Mononuclear cell (primary cell): ENCODE measurements around the gene ISCA2. TPM values are rescaled to one million over a fixed set of nuclear protein-coding genes. Genes with fewer than 3 reads are reported as not detected.

Experiments
- H3K27me3 ChIP-seq: 2 replicates; pipeline ENCODE4 v1.6.0; 2011; ENCODE audit warnings: low read length, control low read depth; ENCODE audit not compliant: insufficient read depth
- H3K4me1 ChIP-seq: 2 replicates; pipeline ENCODE4 v1.5.1; 2011; ENCODE audit warnings: mild to moderate bottlenecking, low read length, control low read depth; ENCODE audit not compliant: insufficient read depth
- H3K4me3 ChIP-seq: 2 replicates; pipeline ENCODE4 v1.5.1; 2011; ENCODE audit warnings: mild to moderate bottlenecking, low read length, moderate library complexity
- H3K9me3 ChIP-seq: 2 replicates; pipeline ENCODE4 v1.5.1; 2011; ENCODE audit warnings: low read depth, mild to moderate bottlenecking, control low read depth, low read length
- total RNA-seq: library from RNA; depleted of rRNA; stranded (reverse); fragments of >200 nt; gene quantifications from one replicate; pipeline ENCODE4 v1.2.3, GENCODE V29; 2012

The ISCA2 gene
- total RNA-seq, 1 donor, result 17.1 TPM

DNA sequence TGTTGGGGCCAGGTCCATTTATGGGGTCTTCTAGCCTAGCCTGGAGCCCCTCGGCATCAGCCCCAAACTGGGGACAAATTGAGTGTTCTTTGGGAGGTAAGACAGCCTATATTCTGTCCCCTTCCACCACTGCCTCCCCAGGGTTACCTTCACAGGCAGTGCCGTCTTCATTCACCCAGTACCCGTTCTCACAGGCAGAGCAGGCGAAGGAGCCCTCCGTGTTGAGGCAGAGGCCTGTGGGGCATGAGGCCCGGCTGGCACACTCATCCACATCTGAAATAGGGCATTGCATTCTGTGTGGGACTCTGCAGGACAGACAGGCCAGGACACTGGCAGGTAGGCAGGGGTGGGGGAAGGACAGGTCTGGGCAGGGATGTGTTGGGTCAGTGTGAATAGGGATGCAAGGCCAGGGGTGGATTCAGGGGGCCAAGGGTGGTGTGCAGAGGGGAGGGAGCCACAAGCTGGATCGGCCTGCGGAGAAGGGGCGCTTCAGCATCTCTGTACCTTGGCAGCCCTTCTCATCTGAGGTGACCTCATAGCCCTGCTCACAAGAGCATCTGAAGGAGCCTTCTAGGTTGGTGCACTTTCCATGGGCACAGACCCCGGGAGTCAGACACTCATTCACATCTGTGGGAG is 16.1 kb downstream of the ISCA2 start:
- H3K27me3 ChIP-seq, result no peaks in the 10 kb centered on the region
- H3K4me3 ChIP-seq, result no peak overlapping the region
- no peaks in the 10 kb centered on the region for H3K9me3 ChIP-seq
- H3K4me1 ChIP-seq, result peaks cover 8% of the 10 kb centered on the region

- H3K9me3 ChIP-seq, result no peaks in the 10 kb centered on the region
- no peaks in the 10 kb centered on the region for H3K27me3 ChIP-seq
- no peak overlapping the region for H3K4me3 ChIP-seq
- H3K4me1 ChIP-seq, result peaks cover 15% of the 10 kb centered on the region
These were observed 16.8 kb downstream of the ISCA2 start for GRCh38 chr14:74510223-74510931.

DNA sequence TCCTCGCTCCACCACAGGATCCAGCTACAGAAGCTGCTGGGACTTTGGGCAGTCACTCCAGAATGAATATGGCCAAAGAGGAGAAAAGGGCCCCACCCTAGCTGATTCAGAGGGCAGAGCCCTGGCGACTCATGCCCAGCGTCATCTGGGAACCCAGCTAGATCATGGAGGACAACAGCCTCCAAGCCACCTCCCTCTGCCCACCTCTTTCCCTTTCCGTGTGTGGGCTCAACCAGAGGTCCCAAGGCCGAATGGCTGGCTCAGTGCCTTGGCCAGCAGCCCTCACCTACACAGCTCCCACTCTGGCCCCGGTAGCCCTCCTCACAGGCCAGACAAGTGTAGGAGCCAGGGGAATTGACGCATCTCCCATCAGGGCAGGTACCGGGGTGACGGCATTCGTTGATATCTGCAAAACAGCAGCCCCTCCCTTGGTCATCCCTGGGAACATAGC is 17.4 kb downstream of the ISCA2 start:
- H3K4me1 ChIP-seq, result peaks cover 16% of the 10 kb centered on the region
- no peaks in the 10 kb centered on the region for H3K9me3 ChIP-seq
- no peak overlapping the region for H3K4me3 ChIP-seq
- no peaks in the 10 kb centered on the region for H3K27me3 ChIP-seq

GRCh38 chr14:74511966-74512830 is 18.6 kb downstream of the ISCA2 start:
- H3K4me1 ChIP-seq, result peaks cover 16% of the 10 kb centered on the region
- H3K27me3 ChIP-seq, result no peaks in the 10 kb centered on the region
- H3K4me3 ChIP-seq, result no peak overlapping the region
- H3K9me3 ChIP-seq, result no peaks in the 10 kb centered on the region

- Histone ChIP-seq H3K27me3 (no peaks in the 10 kb centered on the region), H3K4me1 (peaks cover 16% of the 10 kb centered on the region), H3K4me3 (no peak overlapping the region), H3K9me3 (no peaks in the 10 kb centered on the region)
These were observed 20.9 kb downstream of the ISCA2 start for GRCh38 chr14:74514471-74514941.

- no peak overlapping the region for H3K4me3 ChIP-seq
- no peaks in the 10 kb centered on the region for H3K27me3 ChIP-seq
- H3K9me3 ChIP-seq, result no peaks in the 10 kb centered on the region
- peaks cover 16% of the 10 kb centered on the region for H3K4me1 ChIP-seq
These were observed 22.4 kb downstream of the ISCA2 start for GRCh38 chr14:74515891-74516412.

GRCh38 chr14:74516451-74517160 is 23.0 kb downstream of the ISCA2 start:
- Histone ChIP-seq H3K4me1 (peaks cover 16% of the 10 kb centered on the region), H3K9me3 (no peaks in the 10 kb centered on the region), H3K4me3 (no peak overlapping the region)

DNA sequence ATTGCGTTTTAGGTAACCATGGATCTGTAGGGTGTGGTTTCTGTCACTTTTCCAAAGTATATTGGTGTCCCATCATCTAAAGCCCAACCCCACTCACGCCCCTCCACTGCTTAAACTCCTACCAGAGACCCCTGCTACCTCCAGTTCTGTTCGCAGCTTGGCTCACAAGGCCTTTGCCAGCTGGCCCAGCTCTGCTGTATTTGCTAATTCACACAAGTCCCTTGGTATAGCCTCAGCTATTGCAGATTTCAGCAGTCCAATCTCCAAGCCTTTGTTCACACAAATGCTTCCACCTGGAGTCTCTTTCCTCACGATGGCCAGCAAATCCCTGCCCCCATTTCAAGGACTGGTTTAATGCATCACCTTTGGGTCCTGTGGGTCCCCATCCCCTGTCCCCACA is 24.2 kb downstream of the ISCA2 start:
- Histone ChIP-seq H3K27me3 (no peaks in the 10 kb centered on the region), H3K4me1 (peaks cover 16% of the 10 kb centered on the region), H3K9me3 (no peaks in the 10 kb centered on the region), H3K4me3 (no peak overlapping the region)

More at GRCh38 chr14:74516451-74517160, 23.0 kb downstream of the ISCA2 start:
- no peaks in the 10 kb centered on the region for H3K27me3 ChIP-seq

DNA sequence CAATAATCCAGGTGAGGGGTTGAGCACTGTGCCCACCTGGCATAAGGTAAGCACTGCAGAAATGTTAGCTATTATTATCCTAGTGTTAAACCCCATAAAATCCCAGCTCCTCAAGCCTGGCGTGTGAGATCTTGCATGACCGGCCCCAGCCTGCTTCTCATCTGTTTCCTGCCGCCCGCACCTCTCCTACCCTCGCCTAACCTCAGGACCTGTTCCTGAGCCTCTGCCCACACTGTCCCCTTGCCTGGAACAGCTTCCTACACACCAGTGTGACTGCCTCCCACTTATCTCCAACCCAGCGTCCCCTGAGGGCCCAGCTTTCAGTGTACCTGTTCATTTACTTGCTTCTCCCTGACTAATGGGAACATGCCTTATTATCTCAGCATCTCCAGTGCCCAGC is 24.7 kb downstream of the ISCA2 start:
- Histone ChIP-seq H3K4me3 (no peak overlapping the region), H3K9me3 (no peaks in the 10 kb centered on the region), H3K27me3 (no peaks in the 10 kb centered on the region), H3K4me1 (peaks cover 16% of the 10 kb centered on the region)

- H3K27me3 ChIP-seq, result no peaks in the 10 kb centered on the region
- H3K4me3 ChIP-seq, result no peak overlapping the region
- H3K9me3 ChIP-seq, result no peaks in the 10 kb centered on the region
- peaks cover 10% of the 10 kb centered on the region for H3K4me1 ChIP-seq
These were observed 25.9 kb downstream of the ISCA2 start for GRCh38 chr14:74519316-74520074.

GRCh38 chr14:74521756-74522155 is 28.2 kb downstream of the ISCA2 start:
- no peak overlapping the region for H3K4me3 ChIP-seq
- no peaks in the 10 kb centered on the region for H3K9me3 ChIP-seq
- no peaks in the 10 kb centered on the region for H3K27me3 ChIP-seq
- H3K4me1 ChIP-seq, result no peaks in the 10 kb centered on the region

DNA sequence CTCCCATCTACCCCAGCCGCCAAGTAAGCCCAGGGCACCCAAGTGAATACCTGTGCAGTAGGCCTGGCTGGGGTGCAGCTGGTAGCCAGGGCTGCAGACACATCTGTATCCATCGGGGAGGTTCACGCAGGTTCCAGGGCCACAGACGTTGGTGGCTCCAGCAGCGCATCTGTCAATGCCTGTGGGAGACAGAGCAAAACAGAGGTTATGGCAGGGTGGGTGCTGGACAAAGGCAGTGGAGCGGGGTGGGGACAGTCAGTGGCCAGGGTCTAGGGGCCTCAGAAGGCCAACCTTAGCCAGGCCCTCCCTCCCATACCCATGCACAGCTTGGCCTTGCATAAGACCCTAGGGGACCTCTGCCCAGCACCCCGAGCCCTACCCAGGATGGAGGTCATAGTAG is 29.2 kb downstream of the ISCA2 start:
- no peak overlapping the region for H3K4me3 ChIP-seq
- H3K9me3 ChIP-seq, result no peaks in the 10 kb centered on the region
- H3K27me3 ChIP-seq, result no peaks in the 10 kb centered on the region
- H3K4me1 ChIP-seq, result no peaks in the 10 kb centered on the region

GRCh38 chr14:74524076-74524811 is 30.7 kb downstream of the ISCA2 start:
- Histone ChIP-seq H3K4me3 (no peak overlapping the region), H3K27me3 (no peaks in the 10 kb centered on the region), H3K4me1 (no peaks in the 10 kb centered on the region), H3K9me3 (no peaks in the 10 kb centered on the region)
